Psoas muscle (tissue), 8 donors: ENCODE data around the gene MAST3. TPM values are rescaled to one million over a fixed set of nuclear protein-coding genes. Genes with fewer than 3 reads are reported as not detected.
A peak's percentile ranks its signal among the peaks of the same experiment; 100 is the strongest.

ENCODE experiments used
- ATAC-seq, 4 donors: fragments of 200-7000 bp; cut with Tn5 transposase; one replicate each; pipeline ENCODE4 v1.9.1; 2020; ENCODE audit warnings: moderate library complexity in 3 of 4, mild to moderate bottlenecking in 2 of 4
- DNase-seq, 2 donors: peaks; one replicate each; pipeline ENCODE4 v3.0.0-alpha.2; 2020
- H3K27ac ChIP-seq: fragments of 200-600 bp; one replicate; pipeline ENCODE4 v1.8.0; 2022
- H3K27me3 ChIP-seq, 3 donors: fragments of 200-600 bp in 1 of 3; one replicate each; pipeline versions ENCODE4 v1.6.1 to v1.8.0; 2013 to 2022; ENCODE audit warnings: low read length in 2 of 3, mild to moderate bottlenecking in 2 of 3, moderate library complexity in 1 of 3; ENCODE audit not compliant: insufficient read depth in 3 of 3
- H3K36me3 ChIP-seq, 2 donors: fragments of 200-600 bp in 1 of 2; one replicate each; pipeline versions ENCODE4 v1.6.1 to v1.8.0; 2013 to 2022; ENCODE audit warnings: low read depth in 1 of 2, mild to moderate bottlenecking in 1 of 2, moderate library complexity in 1 of 2; ENCODE audit not compliant: insufficient read depth in 1 of 2
- H3K4me1 ChIP-seq: fragments of 200-600 bp; one replicate; pipeline ENCODE4 v1.8.0; 2022
- H3K4me3 ChIP-seq: fragments of 200-600 bp; one replicate; pipeline ENCODE4 v1.8.0; 2022; ENCODE audit warnings: mild to moderate bottlenecking
- H3K9me3 ChIP-seq: fragments of 200-600 bp; one replicate; pipeline ENCODE4 v1.8.0; 2022
- WGBS, 3 donors: extraction: QIAGEN DNeasy Blood & Tissue Kit; methylation state at CpG; one replicate each; pipeline versions ENCODE4 v1.1.6 to v1.1.7; 2013; 5-methylcytosine and 5-hydroxymethylcytosine counted together
- intact Hi-C, 2 donors: fragments of 100-400 bp; cut with DNase I; formaldehyde crosslinking; loops; one replicate each; pipeline versions ENCODE4 v1.11.0 to v1.14.2; 2022
- polyA plus RNA-seq, 3 donors: library from polyadenylated mRNA; stranded (reverse); fragments of 200-250 nt; gene quantifications; one replicate each; pipeline ENCODE4 v1.2.3, GENCODE V29; 2013
- total RNA-seq, 4 donors: library from RNA; stranded (reverse); fragmentation: NEBNext Ultra II Directional in 2 of 4; extraction: Animal tissue kit (Norgen Biotek cat#: 25700) in 2 of 4; gene quantifications; one replicate each; pipeline versions ENCODE4 v1.2.1 to v1.2.4, GENCODE V29; 2021 to 2023
- TF ChIP-seq, protein P1 (sequence below): fragments of 200-600 bp; IDR thresholded peaks from one replicate; pipeline ENCODE4 v1.8.0; 2022; ENCODE audit warnings: antibody characterized with exemption
- donor health status: healthy with polysubstance abuse.
- donor health status: DM: no; HTN: no; CAD: no; lungs with moderate emphysema.
- donor health status: Bipolar disorder and iron deficiency.
- donor health status: healthy.
- donor health status: DM: yes; HTN: yes; CAD: no.
- donor health status: DM: no; HTN: no; CAD: no.
- donor health status: DM: no; HTN: no; CAD: no.
- donor health status: DM: yes; HTN: yes; CAD: no.

Gene MAST3
- total and polyA plus RNA-seq, 7 donors, result 0.34 to 5.1 (median 2.5) TPM

DNA sequence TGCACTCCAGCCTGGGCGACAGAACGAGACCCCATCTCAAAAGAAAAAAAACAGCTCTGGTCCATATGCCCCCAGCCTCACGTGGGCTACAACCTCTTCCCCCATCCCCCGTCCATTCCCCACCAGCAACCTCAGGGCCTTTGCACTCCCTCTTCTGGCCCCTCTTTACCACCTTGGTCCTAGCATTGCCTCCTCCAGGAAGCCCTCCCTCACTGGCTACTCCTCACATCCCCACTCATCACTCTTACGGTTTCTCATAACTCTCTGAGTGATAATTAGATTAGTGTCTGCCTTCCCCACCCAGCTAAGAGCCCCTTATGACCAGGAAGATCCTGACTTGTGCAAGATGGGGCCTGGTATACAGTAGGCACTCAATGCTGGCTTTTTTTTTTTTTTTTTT, 41.6 kb upstream of the MAST3 start:
- TF ChIP-seq, protein P1, sequence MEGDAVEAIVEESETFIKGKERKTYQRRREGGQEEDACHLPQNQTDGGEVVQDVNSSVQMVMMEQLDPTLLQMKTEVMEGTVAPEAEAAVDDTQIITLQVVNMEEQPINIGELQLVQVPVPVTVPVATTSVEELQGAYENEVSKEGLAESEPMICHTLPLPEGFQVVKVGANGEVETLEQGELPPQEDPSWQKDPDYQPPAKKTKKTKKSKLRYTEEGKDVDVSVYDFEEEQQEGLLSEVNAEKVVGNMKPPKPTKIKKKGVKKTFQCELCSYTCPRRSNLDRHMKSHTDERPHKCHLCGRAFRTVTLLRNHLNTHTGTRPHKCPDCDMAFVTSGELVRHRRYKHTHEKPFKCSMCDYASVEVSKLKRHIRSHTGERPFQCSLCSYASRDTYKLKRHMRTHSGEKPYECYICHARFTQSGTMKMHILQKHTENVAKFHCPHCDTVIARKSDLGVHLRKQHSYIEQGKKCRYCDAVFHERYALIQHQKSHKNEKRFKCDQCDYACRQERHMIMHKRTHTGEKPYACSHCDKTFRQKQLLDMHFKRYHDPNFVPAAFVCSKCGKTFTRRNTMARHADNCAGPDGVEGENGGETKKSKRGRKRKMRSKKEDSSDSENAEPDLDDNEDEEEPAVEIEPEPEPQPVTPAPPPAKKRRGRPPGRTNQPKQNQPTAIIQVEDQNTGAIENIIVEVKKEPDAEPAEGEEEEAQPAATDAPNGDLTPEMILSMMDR, result no peak

GRCh38 chr19:18057557-18057956, 40.0 kb upstream of the MAST3 start:
- TF ChIP-seq, protein P1, result no peak
- no peak overlapping the region for H3K4me3 ChIP-seq
- DNase-seq (peak; percentile 41 to 73), ATAC-seq (peak; percentile 45 to 77 (median 66))
- H3K27me3 ChIP-seq, result no peaks in the 10 kb centered on the region
- H3K36me3 ChIP-seq, result no peaks in the 10 kb centered on the region
- H3K4me1 ChIP-seq, result peaks cover 19% of the 10 kb centered on the region
- intact Hi-C loops, result loop anchor here in 1 of 2 donors (5.0 kb wide), 1 partner anchor 120 kb away; no protein-coding TSS in a partner anchor
- WGBS, 3 donors, result 28 to 57% (median 39%) methylated on average over 6 of the region's 6 CpGs
- peak overlapping the region; percentile 85 for H3K27ac ChIP-seq
- no peaks in the 10 kb centered on the region for H3K9me3 ChIP-seq

More for the DNA sequence above, 41.6 kb upstream of the MAST3 start:
- H3K36me3 ChIP-seq, result no peaks in the 10 kb centered on the region
- no peak overlapping the region for H3K27ac ChIP-seq
- no peaks in the 10 kb centered on the region for H3K27me3 ChIP-seq
- no peak overlapping the region for H3K4me3 ChIP-seq
- intact Hi-C loops, result loop anchor here in 1 of 2 donors (5.0 kb wide), 1 partner anchor 119 kb away; no protein-coding TSS in a partner anchor
- 86 to 88% (median 87%) methylated on average over 5 of the region's 5 CpGs for WGBS, 3 donors
- DNase-seq (no peak), ATAC-seq (no peak)
- H3K9me3 ChIP-seq, result no peaks in the 10 kb centered on the region
- H3K4me1 ChIP-seq, result peaks cover 29% of the 10 kb centered on the region

DNA sequence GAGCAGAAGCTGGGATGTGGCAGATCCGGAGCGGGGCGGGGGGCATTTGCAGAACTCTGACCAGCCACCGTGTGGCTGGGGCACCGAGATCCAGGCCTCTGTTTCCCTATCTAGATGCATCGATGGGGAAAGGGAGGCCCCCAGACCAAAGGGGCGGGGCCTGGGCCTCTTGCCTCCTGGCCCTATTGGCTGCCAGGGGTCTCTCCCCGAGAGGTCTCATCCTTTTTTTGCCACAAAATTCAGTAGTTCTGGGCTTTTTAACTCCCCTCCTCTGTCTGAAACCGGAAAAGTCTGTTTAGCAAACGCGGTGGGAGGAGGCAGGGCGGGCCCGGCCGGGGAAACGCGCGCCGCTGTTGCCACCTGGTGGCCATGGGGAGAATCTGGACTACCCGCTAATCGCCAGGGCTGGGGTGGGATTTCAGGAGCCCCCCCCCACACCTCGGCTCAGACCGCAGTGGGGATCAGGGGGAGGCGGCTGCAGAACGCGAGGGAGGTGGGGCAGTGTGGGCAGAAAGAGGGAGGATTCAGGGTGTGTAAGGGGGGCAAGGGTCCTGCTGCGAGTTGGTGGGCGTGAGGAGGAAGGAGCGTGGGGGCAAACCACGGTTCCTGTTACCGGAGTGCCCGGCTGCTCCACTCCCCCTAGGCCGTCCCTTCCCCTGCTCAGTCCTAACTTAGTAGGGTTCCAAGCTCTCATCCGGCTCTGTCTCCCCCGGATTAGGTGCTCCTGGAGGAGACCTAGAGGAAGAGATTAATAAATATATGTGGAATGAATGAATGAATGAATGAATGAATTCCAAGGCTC, 39.2 kb upstream of the MAST3 start:
- peak; percentile 81 to 90 for DNase-seq
- intact Hi-C loops, result loop anchor here (1.0 to 5.0 kb wide), 2 partner anchors 51 to 121 kb away; no protein-coding TSS in a partner anchor
- Histone ChIP-seq H3K4me3 (peak overlapping the region; percentile 44), H3K36me3 (no peaks in the 10 kb centered on the region), H3K27ac (peak overlapping the region; percentile 85), H3K9me3 (no peaks in the 10 kb centered on the region), H3K4me1 (peaks cover 15% of the 10 kb centered on the region), H3K27me3 (no peaks in the 10 kb centered on the region)
- ATAC-seq, result peak; percentile 88 to 96 (median 90)
- TF ChIP-seq, protein P1, result peak; percentile 94
- 2 to 3% (median 3%) methylated on average over 30 to 34 of the region's 34 CpGs for WGBS, 3 donors

DNA sequence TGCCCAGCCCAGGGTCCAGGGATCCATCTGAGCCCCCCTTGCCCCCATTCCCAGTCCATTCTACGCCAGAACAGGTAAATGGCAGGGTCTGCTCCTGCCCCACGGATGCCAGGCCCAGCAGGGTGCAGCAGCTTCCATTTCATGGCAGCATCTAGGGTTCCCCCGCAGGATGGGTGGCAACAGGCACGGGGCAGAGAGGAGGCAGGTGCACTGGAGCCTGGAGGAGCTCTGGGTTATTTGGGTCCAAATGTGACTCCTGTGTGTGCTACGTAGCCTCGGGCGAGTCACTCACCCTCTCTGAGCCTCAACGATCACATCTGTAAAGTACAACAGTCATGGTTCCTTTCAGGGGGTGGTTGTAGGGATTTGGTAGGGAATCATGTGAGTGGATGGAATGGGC, 38.3 kb upstream of the MAST3 start:
- peaks cover 11% of the 10 kb centered on the region for H3K4me1 ChIP-seq
- H3K36me3 ChIP-seq, result no peaks in the 10 kb centered on the region
- TF ChIP-seq, protein P1, result no peak
- WGBS, 3 donors, result 57 to 67% (median 60%) methylated on average over 8 of the region's 8 CpGs
- no peaks in the 10 kb centered on the region for H3K27me3 ChIP-seq
- DNase-seq (no peak), ATAC-seq (no peak)
- H3K9me3 ChIP-seq, result no peaks in the 10 kb centered on the region
- intact Hi-C loops, result loop anchor here in 1 of 2 donors (5.0 kb wide), 1 partner anchor 122 kb away; no protein-coding TSS in a partner anchor
- no peak overlapping the region for H3K4me3 ChIP-seq
- no peak overlapping the region for H3K27ac ChIP-seq
